Activated CD8-positive, alpha-beta T cell treated with anti-CD3 and anti-CD28 coated beads for 36 hours (primary cell): ENCODE data around the gene KCNAB3. TPM values are rescaled to one million over a fixed set of nuclear protein-coding genes. Genes with fewer than 3 reads are reported as not detected.

Source experiments
- ATAC-seq: fragments of 200-7000 bp; cut with Tn5 transposase; one replicate; pipeline ENCODE4 v1.10.0; 2021; ENCODE audit warnings: mild to moderate bottlenecking, moderate library complexity
- CTCF ChIA-PET: fragments of 350-600 bp; sonication (Branson Sonifier 250); formaldehyde crosslinking; loops from one replicate; lab custom pipeline; 2021; ENCODE audit warnings: antibody characterized with exemption; lab: Charles Lee
- POLR2A ChIA-PET: fragments of 350-600 bp; sonication (Branson Sonifier 250); formaldehyde crosslinking; loops from one replicate; lab custom pipeline; 2021; ENCODE audit warnings: antibody characterized with exemption; lab: Charles Lee
- DNase-seq: peaks from one replicate; pipeline ENCODE4 v3.0.0-alpha.2; 2020
- H3K27ac Mint-ChIP-seq: one replicate; pipeline ENCODE4 v1.8.0; 2021; ENCODE audit warnings: mild to moderate bottlenecking, mixed read lengths
- H3K27me3 Mint-ChIP-seq: one replicate; pipeline ENCODE4 v1.8.0; 2021; ENCODE audit warnings: mixed read lengths
- H3K36me3 Mint-ChIP-seq: one replicate; pipeline ENCODE4 v1.8.0; 2021; ENCODE audit warnings: low read depth, mixed read lengths
- H3K4me1 Mint-ChIP-seq: one replicate; pipeline ENCODE4 v1.8.0; 2021; ENCODE audit warnings: low read depth, mixed read lengths
- H3K4me3 Mint-ChIP-seq: one replicate; pipeline ENCODE4 v1.8.0; 2021; ENCODE audit warnings: mild to moderate bottlenecking, moderate library complexity, mixed read lengths
- H3K9me3 Mint-ChIP-seq: one replicate; pipeline ENCODE4 v1.8.0; 2021; ENCODE audit warnings: mixed read lengths
- CTCF ChIP-seq: fragments of 200-600 bp; IDR thresholded peaks from one replicate; pipeline ENCODE4 v1.8.0; 2022; ENCODE audit warnings: antibody characterized with exemption, mild to moderate bottlenecking
- intact Hi-C: fragments of 100-400 bp; cut with micrococcal nuclease; formaldehyde crosslinking; loops from one replicate; pipeline ENCODE4 v1.10.0; 2022
- total RNA-seq, 2 experiments: library from RNA; stranded (reverse); gene quantifications; one replicate each; pipeline ENCODE4 v1.2.3, GENCODE V29; 2021

KCNAB3 gene
- total RNA-seq, 2 experiments from 2014 or later, result 7.2 to 7.6 TPM

GRCh38 chr17:7884581-7885366 is 44.9 kb downstream of the KCNAB3 start:
- H3K27ac Mint-ChIP-seq, result peak overlapping the region; percentile 83
- no peaks in the 10 kb centered on the region for H3K27me3 Mint-ChIP-seq
- POLR2A ChIA-PET, result interaction anchor here (1.7 kb wide), 1 partner anchor 199 kb away, joined by 3 read pairs; no protein-coding TSS in a partner anchor
- CTCF ChIA-PET, result no interaction called here
- intact Hi-C loops, result loop anchor here (5.0 kb wide), 1 partner anchor 42 kb away; no protein-coding TSS in a partner anchor
- DNase-seq (peak; percentile 30), ATAC-seq (no peak)
- H3K9me3 Mint-ChIP-seq, result no peaks in the 10 kb centered on the region
- peak overlapping the region; percentile 69 for H3K4me3 Mint-ChIP-seq
- H3K36me3 Mint-ChIP-seq, result peaks cover 10% of the 10 kb centered on the region
- no peak for TF ChIP-seq CTCF
- H3K4me1 Mint-ChIP-seq, result peaks cover 6% of the 10 kb centered on the region

- H3K27ac Mint-ChIP-seq, result peak overlapping the region; percentile 88
- DNase-seq, result peak; percentile 72
- intact Hi-C loops, result no loop called here
- ChIA-PET CTCF (interaction anchor here (1.0 to 2.1 kb wide), 4 partner anchors 13 to 106 kb away, joined by 3 to 10 read pairs (median 6); no protein-coding TSS in a partner anchor), POLR2A (interaction anchor here (0.6 to 2.1 kb wide), 6 partner anchors 11 to 125 kb away, joined by 3 to 12 read pairs (median 5); partner anchors contain the start of gene NAA38)
- no peak for TF ChIP-seq CTCF
- peak overlapping the region; percentile 70 for H3K4me3 Mint-ChIP-seq
- H3K27me3 Mint-ChIP-seq, result no peaks in the 10 kb centered on the region
- ATAC-seq, result no peak
- H3K9me3 Mint-ChIP-seq, result no peaks in the 10 kb centered on the region
- peaks cover 5% of the 10 kb centered on the region for H3K36me3 Mint-ChIP-seq
- no peaks in the 10 kb centered on the region for H3K4me1 Mint-ChIP-seq
These were observed 45.8 kb downstream of the KCNAB3 start for GRCh38 chr17:7883781-7884386.

GRCh38 chr17:7882629-7883028 is 47.0 kb downstream of the KCNAB3 start:
- TF ChIP-seq CTCF, result no peak
- no peak for ATAC-seq
- CTCF ChIA-PET, result interaction anchor here (0.7 to 2.1 kb wide), 6 partner anchors 12 to 107 kb away, joined by 3 to 10 read pairs (median 3); no protein-coding TSS in a partner anchor
- no peak for DNase-seq
- Mint-ChIP-seq H3K27ac (no peak overlapping the region), H3K36me3 (peaks cover 5% of the 10 kb centered on the region), H3K9me3 (no peaks in the 10 kb centered on the region), H3K4me1 (no peaks in the 10 kb centered on the region), H3K4me3 (no peak overlapping the region), H3K27me3 (no peaks in the 10 kb centered on the region)
- POLR2A ChIA-PET, result interaction anchor here (0.9 to 2.1 kb wide), 3 partner anchors 9 to 26 kb away, joined by 4 to 12 read pairs (median 8); partner anchors contain the start of gene NAA38
- intact Hi-C loops, result no loop called here

- no peak for TF ChIP-seq CTCF
- no peak for DNase-seq
- Mint-ChIP-seq H3K36me3 (peaks cover 5% of the 10 kb centered on the region), H3K27me3 (no peaks in the 10 kb centered on the region), H3K4me1 (peaks cover 2% of the 10 kb centered on the region), H3K4me3 (no peak overlapping the region), H3K27ac (no peak overlapping the region), H3K9me3 (no peaks in the 10 kb centered on the region)
- CTCF ChIA-PET, result interaction anchor here (0.8 to 2.1 kb wide), 3 partner anchors 11 to 108 kb away, joined by 3 to 10 read pairs (median 8); no protein-coding TSS in a partner anchor
- no peak for ATAC-seq
- POLR2A ChIA-PET, result interaction anchor here (2.1 kb wide), 1 partner anchor 9 kb away, joined by 12 read pairs; no protein-coding TSS in a partner anchor
- intact Hi-C loops, result no loop called here
These were observed 47.6 kb downstream of the KCNAB3 start for GRCh38 chr17:7882068-7882467.
